ENCODE measurements around the gene RARS2. TPM values are rescaled to one million over a fixed set of nuclear protein-coding genes. Genes with fewer than 3 reads are reported as not detected.
"Not testable (repeated sequence)": the region's sequence is repeated elsewhere in the genome, so short reads cannot be mapped to it uniquely, and the experiment has no call there.

Gene RARS2, protein sequence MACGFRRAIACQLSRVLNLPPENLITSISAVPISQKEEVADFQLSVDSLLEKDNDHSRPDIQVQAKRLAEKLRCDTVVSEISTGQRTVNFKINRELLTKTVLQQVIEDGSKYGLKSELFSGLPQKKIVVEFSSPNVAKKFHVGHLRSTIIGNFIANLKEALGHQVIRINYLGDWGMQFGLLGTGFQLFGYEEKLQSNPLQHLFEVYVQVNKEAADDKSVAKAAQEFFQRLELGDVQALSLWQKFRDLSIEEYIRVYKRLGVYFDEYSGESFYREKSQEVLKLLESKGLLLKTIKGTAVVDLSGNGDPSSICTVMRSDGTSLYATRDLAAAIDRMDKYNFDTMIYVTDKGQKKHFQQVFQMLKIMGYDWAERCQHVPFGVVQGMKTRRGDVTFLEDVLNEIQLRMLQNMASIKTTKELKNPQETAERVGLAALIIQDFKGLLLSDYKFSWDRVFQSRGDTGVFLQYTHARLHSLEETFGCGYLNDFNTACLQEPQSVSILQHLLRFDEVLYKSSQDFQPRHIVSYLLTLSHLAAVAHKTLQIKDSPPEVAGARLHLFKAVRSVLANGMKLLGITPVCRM
- 34.3 and 35.6 TPM in 2 replicates for total RNA-seq (2014; rRNA removed; shearing (Covaris generic))

DNA sequence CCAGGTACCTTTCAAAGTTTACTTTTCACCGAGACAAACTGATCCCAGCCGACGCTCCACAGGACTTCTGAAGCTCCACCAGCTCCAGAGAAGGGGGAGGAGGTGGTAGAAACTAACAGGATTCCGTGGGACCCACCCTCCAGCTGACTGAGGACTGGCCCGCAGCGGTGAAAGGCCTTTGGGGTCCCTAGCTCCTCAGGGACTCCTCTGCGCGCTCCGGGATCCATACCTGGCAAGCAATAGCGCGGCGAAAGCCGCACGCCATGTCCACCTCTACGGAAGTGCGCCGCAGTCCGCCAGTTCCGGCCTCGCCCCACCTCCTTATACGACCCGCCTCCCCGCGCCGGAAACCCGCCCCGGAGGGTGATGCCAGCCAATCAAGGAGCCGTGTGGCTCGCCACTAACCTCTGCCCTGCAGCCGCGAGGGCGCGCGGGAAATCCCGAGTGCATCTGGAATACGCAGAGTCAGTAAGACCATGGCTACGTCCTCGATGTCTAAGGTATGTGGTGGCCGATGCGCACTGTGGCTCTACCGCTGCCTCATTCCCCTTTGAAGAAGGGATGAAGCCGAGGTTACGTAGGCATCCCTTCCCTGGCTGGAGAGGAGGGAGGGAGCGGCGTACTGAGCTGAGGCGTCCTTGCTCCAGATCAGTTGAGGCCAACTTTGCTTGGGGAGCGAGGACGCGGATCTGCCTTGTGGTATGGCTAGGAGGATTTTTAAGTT lies at the start of gene RARS2, which contains the start of gene ORC3:
RARS2 (minus strand) TSS at position 295 of the 724 bp plus-strand sequence; CDS start at position 265, 30 bp downstream.
ORC3 (plus strand) TSS at position 443 of the 724 bp plus-strand sequence; CDS start at position 477, 34 bp downstream.
- Histone ChIP-seq H3K36me3 (replicated peaks; ENCODE audit: control insufficient read depth, insufficient read depth, low read length) (peaks cover 1% of the 10 kb centered on the region), H3K4me3 (ENCODE audit: insufficient read depth, low read depth, low read length) (peak within 1 kb of the TSS; percentile 71), H3K27me3 (ENCODE audit: control insufficient read depth, insufficient read depth, low read length) (no peaks in the 10 kb centered on the region)
- DNase-seq: peak; percentile 94

GRCh38 chr6:87639373-87639772 lies 49.6 kb upstream of the RARS2 start:
- Histone ChIP-seq H3K36me3 (replicated peaks; ENCODE audit: control insufficient read depth, insufficient read depth, low read length) (peaks cover 1% of the 10 kb centered on the region), H3K4me3 (ENCODE audit: insufficient read depth, low read depth, low read length) (no peak overlapping the region), H3K27me3 (ENCODE audit: control insufficient read depth, insufficient read depth, low read length) (no peaks in the 10 kb centered on the region)
- no peak for DNase-seq

- no peaks in the 10 kb centered on the region for H3K27me3 ChIP-seq (ENCODE audit: control insufficient read depth, insufficient read depth, low read length)
- peaks cover 1% of the 10 kb centered on the region for H3K36me3 ChIP-seq (replicated peaks; ENCODE audit: control insufficient read depth, insufficient read depth, low read length)
- DNase-seq: no peak
- no peak overlapping the region for H3K4me3 ChIP-seq (ENCODE audit: insufficient read depth, low read depth, low read length)
These were observed 47.3 kb upstream of the RARS2 start for GRCh38 chr6:87637106-87637505.

- Histone ChIP-seq H3K36me3 (replicated peaks; ENCODE audit: control insufficient read depth, insufficient read depth, low read length) (peaks cover 1% of the 10 kb centered on the region), H3K4me3 (ENCODE audit: insufficient read depth, low read depth, low read length) (no peak overlapping the region), H3K27me3 (ENCODE audit: control insufficient read depth, insufficient read depth, low read length) (no peaks in the 10 kb centered on the region)
- no peak for DNase-seq
These were observed 46.5 kb upstream of the RARS2 start for GRCh38 chr6:87636315-87636714.

- H3K4me3 ChIP-seq (ENCODE audit: insufficient read depth, low read depth, low read length): no peak overlapping the region
- peaks cover 1% of the 10 kb centered on the region for H3K36me3 ChIP-seq (replicated peaks; ENCODE audit: control insufficient read depth, insufficient read depth, low read length)
- no peak for DNase-seq
- no peaks in the 10 kb centered on the region for H3K27me3 ChIP-seq (ENCODE audit: control insufficient read depth, insufficient read depth, low read length)
These were observed 44.1 kb upstream of the RARS2 start for GRCh38 chr6:87633851-87634250.

- Histone ChIP-seq H3K36me3 (replicated peaks; ENCODE audit: control insufficient read depth, insufficient read depth, low read length) (no peaks in the 10 kb centered on the region; the same call in none of the 2 replicates), H3K4me3 (ENCODE audit: insufficient read depth, low read depth, low read length) (no peak overlapping the region), H3K27me3 (ENCODE audit: control insufficient read depth, insufficient read depth, low read length) (no peaks in the 10 kb centered on the region)
- DNase-seq: no peak
These were observed 41.0 kb upstream of the RARS2 start for GRCh38 chr6:87630746-87631145.

DNA sequence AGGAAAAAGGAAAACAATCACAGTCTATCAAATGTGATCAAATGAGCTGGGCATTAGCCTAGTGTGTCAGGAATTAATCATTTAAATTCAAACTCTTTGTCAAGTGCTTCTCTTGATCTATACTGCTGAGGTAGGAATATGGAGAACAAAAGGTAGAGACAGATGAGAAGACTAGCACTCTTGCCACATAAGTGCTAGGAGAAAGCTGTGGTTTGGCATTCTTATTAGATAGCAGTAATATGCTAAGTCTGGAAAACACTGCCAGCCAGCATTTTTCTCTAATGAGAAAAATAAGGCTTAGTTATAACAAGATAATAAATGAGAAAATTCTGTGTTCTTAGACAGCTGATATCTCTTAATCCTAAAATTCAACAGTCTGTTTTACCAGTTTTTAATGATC lies 39.1 kb upstream of the RARS2 start:
- no peak for DNase-seq
- no peaks in the 10 kb centered on the region; the same call in none of the 2 replicates for H3K36me3 ChIP-seq (replicated peaks; ENCODE audit: control insufficient read depth, insufficient read depth, low read length)
- H3K4me3 ChIP-seq (ENCODE audit: insufficient read depth, low read depth, low read length): no peak overlapping the region
- H3K27me3 ChIP-seq (ENCODE audit: control insufficient read depth, insufficient read depth, low read length): no peaks in the 10 kb centered on the region

DNA sequence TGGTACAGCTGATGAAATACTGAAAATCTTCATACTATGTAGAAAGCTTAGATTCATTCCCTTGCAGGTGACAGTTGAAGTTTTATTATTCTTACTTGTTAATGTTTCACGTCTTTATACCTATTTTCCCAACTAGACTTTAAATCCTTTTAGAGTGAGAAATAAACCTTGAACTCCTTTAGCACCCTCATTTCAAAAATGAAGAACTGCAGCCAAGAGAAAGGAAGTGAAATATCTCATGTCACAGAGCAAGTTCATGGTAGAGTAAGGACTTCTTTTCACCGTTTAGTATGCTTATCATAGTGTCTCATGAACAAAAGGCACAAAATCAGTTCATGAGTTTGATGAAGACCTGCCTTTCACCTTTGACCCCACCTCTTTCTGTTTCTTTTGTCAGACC lies 38.6 kb upstream of the RARS2 start:
- Histone ChIP-seq H3K27me3 (ENCODE audit: control insufficient read depth, insufficient read depth, low read length) (no peaks in the 10 kb centered on the region), H3K36me3 (replicated peaks; ENCODE audit: control insufficient read depth, insufficient read depth, low read length) (no peaks in the 10 kb centered on the region; the same call in none of the 2 replicates), H3K4me3 (ENCODE audit: insufficient read depth, low read depth, low read length) (no peak overlapping the region)
- DNase-seq: no peak

DNA sequence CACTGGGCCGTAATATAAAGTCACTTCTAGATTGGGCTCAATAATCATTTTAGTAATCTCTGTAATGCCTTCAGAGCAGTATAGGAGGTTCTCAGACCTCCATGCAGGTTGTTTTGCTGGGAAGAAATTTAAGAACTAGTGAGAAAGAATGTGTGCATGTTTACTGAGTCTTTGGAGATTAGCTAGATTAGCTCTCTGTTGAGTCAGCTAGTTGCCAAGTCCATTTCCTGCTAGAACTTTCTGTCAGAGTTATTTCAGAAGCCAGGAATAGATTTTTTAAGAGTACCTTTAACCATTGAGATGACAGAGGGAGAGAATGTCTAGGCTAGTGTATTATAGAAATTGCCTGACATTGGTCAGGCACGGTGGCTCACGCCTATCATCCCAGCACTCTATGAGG lies 33.5 kb upstream of the RARS2 start:
- DNase-seq: no peak
- peaks cover 3% of the 10 kb centered on the region for H3K36me3 ChIP-seq (replicated peaks; ENCODE audit: control insufficient read depth, insufficient read depth, low read length)
- no peak overlapping the region for H3K4me3 ChIP-seq (ENCODE audit: insufficient read depth, low read depth, low read length)
- H3K27me3 ChIP-seq (ENCODE audit: control insufficient read depth, insufficient read depth, low read length): no peaks in the 10 kb centered on the region

- Histone ChIP-seq H3K36me3 (replicated peaks; ENCODE audit: control insufficient read depth, insufficient read depth, low read length) (peaks cover 7% of the 10 kb centered on the region), H3K4me3 (ENCODE audit: insufficient read depth, low read depth, low read length) (no peak overlapping the region), H3K27me3 (ENCODE audit: control insufficient read depth, insufficient read depth, low read length) (no peaks in the 10 kb centered on the region)
- no peak for DNase-seq
These were observed 28.7 kb upstream of the RARS2 start for GRCh38 chr6:87618531-87618930.

DNA sequence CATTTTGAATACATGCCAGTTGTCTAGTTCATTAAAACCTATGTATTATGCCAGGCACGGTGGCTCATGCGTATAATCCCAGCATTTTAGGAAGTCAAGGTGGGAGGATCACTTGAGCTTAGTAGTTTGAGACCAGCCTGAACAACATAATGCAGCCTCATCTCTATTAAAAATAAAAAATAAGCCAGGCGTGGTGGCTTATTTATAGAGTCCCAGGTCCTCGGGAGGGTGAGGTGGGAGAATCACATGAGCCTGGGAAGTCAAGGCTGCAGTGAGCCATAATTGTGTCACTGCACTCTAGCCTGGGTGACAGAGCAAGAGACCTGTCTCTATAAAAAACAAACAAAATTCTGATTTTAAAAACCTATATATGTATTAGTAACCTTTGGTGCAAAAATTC lies 27.6 kb upstream of the RARS2 start:
- Histone ChIP-seq H3K36me3 (replicated peaks; ENCODE audit: control insufficient read depth, insufficient read depth, low read length) (peaks cover 10% of the 10 kb centered on the region), H3K4me3 (ENCODE audit: insufficient read depth, low read depth, low read length) (no peak overlapping the region), H3K27me3 (ENCODE audit: control insufficient read depth, insufficient read depth, low read length) (no peaks in the 10 kb centered on the region)
- no peak for DNase-seq

GRCh38 chr6:87613018-87613417 lies 23.2 kb upstream of the RARS2 start:
- not testable (repeated sequence) for H3K4me3 ChIP-seq (ENCODE audit: insufficient read depth, low read depth, low read length); H3K27me3 ChIP-seq (ENCODE audit: control insufficient read depth, insufficient read depth, low read length)

DNA sequence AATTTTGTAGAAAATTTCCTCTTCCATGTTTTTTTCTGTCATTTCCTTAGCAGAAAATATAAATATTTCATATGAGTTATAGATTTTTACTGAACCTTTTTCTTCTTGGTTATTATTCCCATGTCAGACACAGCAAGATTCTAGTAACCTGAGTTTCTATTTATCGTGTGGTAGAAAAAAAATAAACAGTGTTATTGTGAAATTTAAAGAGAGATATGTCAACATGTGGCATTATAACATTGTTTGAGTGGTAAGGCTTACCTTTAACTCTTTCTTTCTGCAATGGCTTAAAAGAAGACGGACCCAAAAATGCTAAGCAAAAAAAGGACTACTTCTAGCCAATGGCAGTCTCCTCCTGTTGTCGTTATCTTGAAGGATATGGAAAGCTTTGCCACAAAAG lies 19.0 kb upstream of the RARS2 start:
- H3K4me3 ChIP-seq (ENCODE audit: insufficient read depth, low read depth, low read length): no peak overlapping the region
- DNase-seq: no peak
- H3K36me3 ChIP-seq (replicated peaks; ENCODE audit: control insufficient read depth, insufficient read depth, low read length): peaks cover 15% of the 10 kb centered on the region
- H3K27me3 ChIP-seq (ENCODE audit: control insufficient read depth, insufficient read depth, low read length): no peaks in the 10 kb centered on the region

More at GRCh38 chr6:87613018-87613417, 23.2 kb upstream of the RARS2 start:
- H3K36me3 ChIP-seq (replicated peaks; ENCODE audit: control insufficient read depth, insufficient read depth, low read length): peaks cover 15% of the 10 kb centered on the region
- DNase-seq: not testable (repeated sequence)

GRCh38 chr6:87606199-87606598 lies 16.4 kb upstream of the RARS2 start:
- H3K27me3 ChIP-seq (ENCODE audit: control insufficient read depth, insufficient read depth, low read length): no peaks in the 10 kb centered on the region
- H3K4me3 ChIP-seq (ENCODE audit: insufficient read depth, low read depth, low read length): no peak overlapping the region
- no peak for DNase-seq
- peaks cover 8% of the 10 kb centered on the region for H3K36me3 ChIP-seq (replicated peaks; ENCODE audit: control insufficient read depth, insufficient read depth, low read length)

All from H7 (cell line).